HG03095 (cell line): ENCODE measurements around the gene S100A14.
"Not testable (repeated sequence)": the region's sequence is repeated elsewhere in the genome, so short reads cannot be mapped to it uniquely, and the experiment has no call there.

Experiments
- ATAC-seq: cut with Tn5 transposase; IDR thresholded peaks from one replicate; pipeline ENCODE4 v1.9.1; 2021; ENCODE audit warnings: moderate library complexity; ENCODE audit not compliant: unreplicated experiment

The S100A14 gene

GRCh38 chr1:153592748-153593147 is 23.4 kb downstream of the S100A14 start:
- no peak for ATAC-seq

GRCh38 chr1:153588482-153588881 is 27.6 kb downstream of the S100A14 start:
- no peak for ATAC-seq

- ATAC-seq = not testable (repeated sequence)
These were observed 28.1 kb downstream of the S100A14 start for GRCh38 chr1:153588033-153588432.

- ATAC-seq = no peak
These were observed 28.8 kb downstream of the S100A14 start for GRCh38 chr1:153587314-153587713.

- ATAC-seq = no peak
These were observed 29.8 kb downstream of the S100A14 start for GRCh38 chr1:153586347-153586746.

- no peak for ATAC-seq
These were observed 31.1 kb downstream of the S100A14 start for GRCh38 chr1:153585006-153585405.

- no peak for ATAC-seq
These were observed 32.1 kb downstream of the S100A14 start for GRCh38 chr1:153583976-153584375.

- not testable (repeated sequence) for ATAC-seq
These were observed 32.6 kb downstream of the S100A14 start for GRCh38 chr1:153583514-153583913.

GRCh38 chr1:153582836-153583235 is 33.3 kb downstream of the S100A14 start:
- ATAC-seq = not testable (repeated sequence)

- ATAC-seq = no peak
These were observed 37.2 kb downstream of the S100A14 start for GRCh38 chr1:153578936-153579335.

GRCh38 chr1:153578490-153578889 is 37.6 kb downstream of the S100A14 start:
- ATAC-seq = no peak

- ATAC-seq = no peak
These were observed 38.5 kb downstream of the S100A14 start for GRCh38 chr1:153577624-153578051.

- no peak for ATAC-seq
These were observed 39.0 kb downstream of the S100A14 start for GRCh38 chr1:153577138-153577537.

- ATAC-seq = not testable (repeated sequence)
These were observed 40.6 kb downstream of the S100A14 start for GRCh38 chr1:153575497-153575896.

GRCh38 chr1:153575081-153575491 is 41.0 kb downstream of the S100A14 start:
- ATAC-seq = not testable (repeated sequence)

GRCh38 chr1:153573351-153573750 is 42.8 kb downstream of the S100A14 start:
- ATAC-seq = no peak

GRCh38 chr1:153572569-153573015 is 43.5 kb downstream of the S100A14 start:
- no peak for ATAC-seq

- ATAC-seq = no peak
These were observed 44.4 kb downstream of the S100A14 start for GRCh38 chr1:153571706-153572105.

- no peak for ATAC-seq
These were observed 45.3 kb downstream of the S100A14 start for GRCh38 chr1:153570874-153571273.

- no peak for ATAC-seq
These were observed 46.7 kb downstream of the S100A14 start for GRCh38 chr1:153569465-153569864.

GRCh38 chr1:153568367-153569099 is 47.6 kb downstream of the S100A14 start:
- ATAC-seq = no peak

GRCh38 chr1:153567621-153568366 is 48.3 kb downstream of the S100A14 start:
- no peak for ATAC-seq
